ENCODE measurements around the gene SRP72.
"Not testable (repeated sequence)": the region's sequence is repeated elsewhere in the genome, so short reads cannot be mapped to it uniquely, and the experiment has no call there.

Gene SRP72, protein sequence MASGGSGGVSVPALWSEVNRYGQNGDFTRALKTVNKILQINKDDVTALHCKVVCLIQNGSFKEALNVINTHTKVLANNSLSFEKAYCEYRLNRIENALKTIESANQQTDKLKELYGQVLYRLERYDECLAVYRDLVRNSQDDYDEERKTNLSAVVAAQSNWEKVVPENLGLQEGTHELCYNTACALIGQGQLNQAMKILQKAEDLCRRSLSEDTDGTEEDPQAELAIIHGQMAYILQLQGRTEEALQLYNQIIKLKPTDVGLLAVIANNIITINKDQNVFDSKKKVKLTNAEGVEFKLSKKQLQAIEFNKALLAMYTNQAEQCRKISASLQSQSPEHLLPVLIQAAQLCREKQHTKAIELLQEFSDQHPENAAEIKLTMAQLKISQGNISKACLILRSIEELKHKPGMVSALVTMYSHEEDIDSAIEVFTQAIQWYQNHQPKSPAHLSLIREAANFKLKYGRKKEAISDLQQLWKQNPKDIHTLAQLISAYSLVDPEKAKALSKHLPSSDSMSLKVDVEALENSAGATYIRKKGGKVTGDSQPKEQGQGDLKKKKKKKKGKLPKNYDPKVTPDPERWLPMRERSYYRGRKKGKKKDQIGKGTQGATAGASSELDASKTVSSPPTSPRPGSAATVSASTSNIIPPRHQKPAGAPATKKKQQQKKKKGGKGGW

DNA sequence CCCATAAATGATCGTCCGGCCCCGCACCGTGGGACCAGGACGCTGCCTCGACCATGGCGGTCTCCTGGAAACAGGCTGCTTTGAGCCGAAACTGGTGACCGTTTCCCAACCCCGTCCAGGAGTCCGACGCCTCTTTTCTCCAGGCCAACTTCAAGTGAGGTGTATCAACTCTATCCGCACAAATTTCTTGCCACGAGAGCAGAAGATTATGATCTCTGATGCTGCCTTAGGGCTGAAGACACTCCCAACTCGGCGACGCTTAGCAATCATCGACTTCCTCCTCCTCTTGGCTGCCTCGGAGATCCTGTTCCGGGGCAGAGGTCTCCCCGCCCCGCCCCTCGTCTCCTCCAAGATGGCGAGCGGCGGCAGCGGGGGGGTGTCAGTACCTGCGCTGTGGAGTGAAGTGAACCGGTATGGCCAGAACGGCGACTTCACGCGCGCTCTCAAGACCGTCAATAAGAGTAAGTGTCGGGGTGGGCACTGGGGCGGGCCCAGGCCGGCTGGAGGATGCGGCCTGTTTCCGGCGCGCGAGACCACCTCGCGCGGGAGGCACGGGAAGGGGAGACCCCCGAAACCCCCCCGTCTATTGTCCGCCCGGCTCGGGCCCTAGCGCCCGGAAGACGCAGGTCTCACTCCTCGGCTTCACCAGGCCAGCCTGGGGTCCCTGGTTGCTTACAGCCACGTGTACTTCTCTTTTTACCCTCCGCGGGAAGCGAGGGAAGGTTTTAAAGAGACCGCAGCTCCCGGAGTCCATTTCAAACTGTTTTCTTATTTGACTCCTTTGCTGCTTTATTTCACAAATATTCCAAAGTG lies at the start of gene SRP72:
Gene SRP72, plus strand, starts transcription at position 334 of the 813 bp plus-strand sequence. Its CDS starts 19 bp downstream, at position 353.
- DNase-seq = peak; percentile 96

DNA sequence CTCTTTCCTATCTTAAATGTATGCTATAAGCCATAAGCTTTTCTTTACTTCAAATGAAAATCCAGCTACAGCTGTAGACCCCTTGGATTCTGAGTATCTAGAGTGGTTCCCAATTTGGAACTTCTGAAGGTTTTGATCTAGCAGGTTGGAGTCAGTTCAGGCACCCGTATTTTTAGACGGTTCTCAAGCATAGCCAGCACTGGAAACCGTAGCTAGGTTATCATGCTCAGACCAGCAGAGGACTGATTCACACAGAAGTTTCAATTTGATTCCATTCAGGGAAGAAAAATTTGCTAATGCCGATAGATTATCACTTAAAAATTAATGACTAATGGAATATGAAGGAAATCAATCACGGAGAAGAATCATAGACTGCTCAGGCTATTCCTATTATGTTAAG lies 43.2 kb upstream of the SRP72 start:
- no peak for DNase-seq

DNA sequence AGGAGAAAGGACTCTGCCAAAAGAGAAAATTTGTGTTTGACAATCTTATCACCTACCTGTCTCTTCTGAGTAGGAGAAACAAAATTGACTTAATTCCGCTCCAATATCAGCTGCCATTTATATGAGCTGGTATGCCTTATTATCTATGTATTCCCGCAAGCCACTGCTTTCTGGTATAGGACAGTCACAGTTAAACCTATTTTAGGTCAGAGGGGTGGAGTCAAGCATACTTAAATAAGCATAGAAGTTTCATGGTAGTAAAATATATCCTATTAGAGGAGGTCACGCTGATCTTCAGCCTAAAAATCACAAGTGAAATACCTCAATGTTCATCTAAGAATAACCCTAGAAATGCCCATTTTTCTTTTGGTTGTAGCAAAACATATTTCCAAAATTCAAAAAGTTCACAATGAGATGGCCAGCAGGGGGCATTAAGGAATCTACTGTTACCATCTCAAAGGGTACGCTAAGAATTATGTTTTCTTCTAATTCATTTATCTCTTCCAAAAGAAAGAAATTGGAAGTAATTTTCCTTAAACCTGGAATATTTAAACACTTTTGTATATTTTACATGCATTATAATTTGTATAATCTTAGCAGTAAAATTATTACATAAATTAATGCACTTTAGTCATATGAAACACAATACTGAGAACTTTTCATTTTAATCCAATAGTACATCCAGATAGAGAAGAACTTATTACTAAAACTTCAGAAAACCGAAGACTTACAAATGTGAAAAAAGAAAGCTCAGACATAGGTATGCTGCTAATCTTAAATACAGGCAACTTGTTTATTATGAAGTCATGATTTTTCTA lies 42.5 kb upstream of the SRP72 start:
- peak; percentile 75 for DNase-seq

DNA sequence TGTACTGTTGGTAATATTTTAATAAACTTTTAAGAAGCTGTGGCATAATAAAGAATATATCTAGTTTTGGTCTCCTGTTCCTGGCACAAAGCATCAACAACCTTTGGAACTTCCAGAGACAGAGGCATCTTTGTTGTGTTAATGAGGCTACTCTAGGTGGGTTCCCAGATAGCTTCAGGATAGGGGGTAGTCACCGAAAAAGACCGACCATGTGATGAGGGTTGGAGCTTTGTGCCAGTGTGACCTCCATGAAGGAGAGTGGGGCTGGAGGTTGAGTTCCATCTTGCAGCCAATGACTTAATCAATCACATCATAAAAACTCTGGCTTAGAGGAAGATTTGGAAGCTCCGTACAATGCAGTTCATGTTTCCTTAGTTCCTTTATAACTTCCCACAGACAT lies 41.9 kb upstream of the SRP72 start:
- no peak for DNase-seq

DNA sequence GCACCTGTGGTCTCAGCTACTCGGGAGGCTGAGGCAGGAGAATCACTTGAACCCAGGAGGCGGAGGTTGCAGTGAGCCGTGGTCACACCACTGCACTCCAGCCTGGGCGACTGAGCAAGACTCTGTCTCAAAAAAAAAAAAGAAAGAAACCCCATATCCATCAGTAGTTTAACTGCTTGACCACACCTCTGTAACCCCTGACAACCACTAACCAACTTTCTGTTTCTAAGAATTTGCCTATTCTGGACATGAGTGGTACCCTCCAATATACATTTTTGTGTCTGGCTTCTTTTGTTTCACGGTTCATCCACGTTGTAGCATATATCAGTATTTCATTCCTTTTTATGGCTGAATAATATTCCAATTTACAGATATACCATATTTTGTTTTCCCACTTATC lies 41.1 kb upstream of the SRP72 start:
- no peak for DNase-seq

DNA sequence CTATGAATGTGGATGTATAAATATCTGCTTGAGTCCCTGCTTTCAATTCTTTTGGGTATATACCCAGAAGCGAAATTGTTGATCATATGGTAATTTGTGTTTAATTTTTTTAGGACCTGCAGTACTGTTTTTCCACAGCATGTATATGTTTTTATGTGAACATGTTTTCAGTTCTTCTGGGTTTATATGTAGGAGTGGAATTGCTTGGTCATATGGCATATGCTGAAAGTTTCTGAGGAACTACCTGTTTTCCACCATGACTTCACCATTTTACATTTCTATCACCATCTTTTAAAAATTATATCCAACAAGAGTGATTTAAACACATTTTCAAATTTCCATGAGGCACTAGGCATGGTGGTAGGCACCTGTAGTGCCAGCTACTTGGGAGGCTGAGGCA lies 40.2 kb upstream of the SRP72 start:
- no peak for DNase-seq

DNA sequence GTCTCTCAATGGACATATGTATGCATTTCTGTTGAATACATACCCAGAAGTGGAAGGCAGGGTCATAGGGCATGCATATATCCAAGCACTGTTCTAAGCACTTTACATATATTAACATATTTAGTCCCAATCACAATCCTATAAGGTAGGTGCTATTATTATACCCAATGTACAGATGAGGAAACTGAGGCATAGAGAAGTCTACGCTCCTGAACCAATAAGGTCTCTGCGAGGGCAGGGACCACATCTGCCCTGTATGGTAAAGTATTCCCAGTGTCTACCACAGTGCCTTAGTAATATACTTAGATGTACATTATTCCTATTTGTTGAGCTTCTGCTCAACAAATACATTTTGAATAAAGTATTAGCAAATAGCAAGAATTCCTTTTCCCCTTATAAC lies 37.2 kb upstream of the SRP72 start:
- no peak for DNase-seq

DNA sequence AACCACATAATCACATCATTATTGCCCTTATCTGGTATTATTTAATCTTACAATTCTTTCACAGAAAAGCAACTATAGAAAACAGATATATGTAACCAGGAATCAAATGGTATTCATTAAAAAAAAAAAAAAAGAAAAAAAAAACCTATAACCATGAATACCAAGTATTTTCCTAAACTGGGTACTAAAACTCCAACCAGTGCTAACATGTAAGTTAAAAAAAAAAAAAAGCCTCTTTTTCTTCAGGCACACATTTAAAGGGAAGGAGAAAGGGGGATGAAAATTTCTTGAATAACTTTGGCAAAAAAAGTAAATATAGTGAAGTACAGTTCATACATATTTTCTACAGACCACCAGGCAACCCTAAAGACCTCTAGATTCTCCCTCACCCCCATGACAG lies 34.1 kb upstream of the SRP72 start:
- DNase-seq = no peak

DNA sequence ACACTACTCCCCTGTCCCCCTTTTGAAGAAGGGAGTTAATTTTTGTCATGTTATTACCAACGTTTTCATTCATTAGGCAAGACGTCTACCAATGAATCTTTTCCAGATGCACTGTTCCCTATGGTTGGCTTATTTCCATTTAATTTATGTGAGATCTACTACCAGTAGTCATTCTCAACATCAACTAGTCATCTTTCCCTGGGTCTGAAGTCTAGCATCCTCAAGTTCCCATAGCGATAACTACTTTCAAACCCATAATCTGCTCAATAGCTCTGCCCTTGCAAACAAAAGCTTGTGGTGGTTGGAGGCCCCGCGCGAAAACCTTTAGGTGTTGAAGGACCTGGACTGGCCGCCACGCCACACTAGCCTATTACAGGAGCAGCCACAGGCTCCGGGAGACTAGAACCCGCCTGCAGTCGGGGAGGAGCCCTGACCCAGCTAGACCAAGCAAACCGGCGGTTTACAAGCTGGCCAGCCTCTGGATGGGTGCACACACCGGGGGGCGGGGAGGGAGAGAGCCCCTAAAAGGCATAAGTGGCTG lies 32.7 kb upstream of the SRP72 start:
- DNase-seq = peak; percentile 74

DNA sequence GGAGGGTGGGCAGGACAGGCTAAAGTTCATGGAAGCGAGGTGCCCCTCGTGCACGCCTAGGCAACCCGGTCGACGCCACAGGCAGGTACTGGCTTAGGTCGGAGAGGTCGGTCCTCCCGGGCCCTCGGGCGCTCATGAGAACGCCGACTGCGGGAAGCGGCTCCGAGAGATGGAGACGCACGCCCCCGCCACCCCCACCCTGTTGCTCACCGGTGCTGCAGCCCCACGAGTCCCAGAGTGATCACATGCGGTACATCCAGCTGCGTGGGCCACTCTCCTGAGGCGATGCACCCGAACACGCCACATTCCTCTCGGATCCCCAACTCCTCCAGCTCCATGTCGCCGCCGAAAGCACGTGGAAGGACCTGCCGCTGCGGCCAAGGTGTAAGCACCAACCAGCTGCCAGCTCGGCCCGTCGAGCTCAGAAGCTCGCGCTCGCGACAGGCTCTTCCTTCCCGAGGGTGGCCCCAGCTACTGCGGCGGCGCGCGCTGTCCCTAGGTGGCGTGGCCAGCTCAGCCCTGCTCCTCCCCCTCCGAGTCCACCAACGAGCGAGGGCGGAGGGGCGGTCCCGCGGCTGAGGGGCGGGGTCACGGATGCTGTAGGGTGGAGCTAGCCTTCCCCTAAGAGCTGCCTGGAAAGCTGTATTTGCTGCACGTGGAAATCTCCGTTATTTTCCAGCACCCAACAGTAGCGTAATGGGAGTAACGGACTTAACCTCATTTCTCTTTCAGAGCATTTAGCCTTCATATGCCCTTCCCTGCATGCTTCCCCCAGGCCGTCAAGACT lies 32.1 kb upstream of the SRP72 start, which contains the start of gene PPAT:
Gene PPAT, minus strand, starts transcription at position 476 of the 787 bp plus-strand sequence. Its CDS starts 138 bp downstream, at position 338.
- DNase-seq = peak; percentile 98

DNA sequence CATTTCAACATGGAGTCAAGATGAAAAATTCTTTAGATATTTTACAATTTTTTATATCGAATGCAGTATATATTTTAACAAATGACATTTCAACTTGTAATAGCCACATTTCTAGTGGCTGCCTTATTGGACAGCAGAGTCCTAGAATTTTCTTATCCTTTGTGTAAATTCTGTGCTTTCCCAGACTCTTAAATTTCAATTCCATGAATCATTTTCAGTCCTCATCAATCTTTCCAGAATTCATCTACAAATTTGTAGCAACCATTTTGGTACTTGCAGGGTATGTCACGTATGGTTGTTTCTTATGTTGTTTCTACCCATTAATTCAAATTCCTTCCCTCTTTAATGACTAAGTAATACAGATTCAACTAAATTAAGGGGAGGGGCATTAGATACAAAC lies 28.7 kb upstream of the SRP72 start:
- DNase-seq = no peak

DNA sequence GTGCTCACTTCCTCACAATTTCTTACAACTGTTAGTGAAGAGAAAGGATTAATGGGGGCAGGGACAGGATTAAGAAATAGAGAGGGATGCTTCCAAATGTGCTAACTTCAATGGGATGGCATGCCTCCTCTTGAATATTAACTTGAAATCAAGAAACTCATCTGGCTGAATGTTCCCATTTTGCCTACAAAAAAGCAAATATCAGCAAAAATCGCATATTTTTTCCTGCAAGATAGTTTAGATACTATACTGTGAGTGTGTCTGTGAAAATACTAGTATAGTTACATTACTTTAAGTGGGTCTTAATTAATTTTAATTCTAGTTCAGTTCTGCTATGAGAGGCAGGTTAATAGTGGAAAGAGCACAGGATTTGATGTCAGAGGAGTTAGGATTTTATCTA lies 26.4 kb upstream of the SRP72 start:
- DNase-seq = no peak

DNA sequence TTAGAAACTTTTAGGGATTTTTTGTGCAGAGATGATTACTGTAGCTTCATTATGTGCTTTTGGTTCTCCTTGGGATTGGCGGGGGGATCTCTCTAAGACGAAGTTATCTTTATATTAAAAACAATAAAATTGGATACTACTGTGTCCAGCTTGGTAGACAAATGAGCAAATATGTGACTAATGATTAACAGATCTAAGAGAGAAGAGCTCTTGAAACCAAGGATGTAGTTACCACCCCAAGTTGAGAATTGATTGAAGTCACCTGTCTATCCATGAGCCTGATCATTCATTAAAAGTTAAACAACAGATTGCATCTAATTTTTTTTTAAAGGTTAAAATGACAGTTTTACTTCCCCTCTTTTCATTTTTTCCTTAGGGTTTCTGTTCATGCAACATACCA lies 22.7 kb upstream of the SRP72 start:
- DNase-seq = no peak

DNA sequence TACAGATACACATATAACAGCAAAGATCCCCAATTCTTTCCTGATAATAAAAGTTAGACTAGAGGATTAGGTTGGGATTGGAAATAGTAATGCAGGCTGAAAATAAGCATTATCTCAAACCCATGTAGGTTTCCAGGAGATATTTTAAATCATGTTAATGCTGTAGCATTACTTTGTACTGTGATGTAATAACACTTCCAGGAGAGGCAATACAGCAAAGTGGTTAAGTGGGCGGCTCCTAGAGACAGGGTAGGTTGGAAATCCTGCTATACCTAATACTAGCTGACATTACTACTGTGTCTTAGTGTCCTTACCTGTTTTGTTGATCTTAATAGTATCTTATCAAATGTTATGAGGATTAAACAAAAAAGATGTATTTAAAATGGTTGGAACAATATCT lies 21.7 kb upstream of the SRP72 start:
- DNase-seq = peak; percentile 71

DNA sequence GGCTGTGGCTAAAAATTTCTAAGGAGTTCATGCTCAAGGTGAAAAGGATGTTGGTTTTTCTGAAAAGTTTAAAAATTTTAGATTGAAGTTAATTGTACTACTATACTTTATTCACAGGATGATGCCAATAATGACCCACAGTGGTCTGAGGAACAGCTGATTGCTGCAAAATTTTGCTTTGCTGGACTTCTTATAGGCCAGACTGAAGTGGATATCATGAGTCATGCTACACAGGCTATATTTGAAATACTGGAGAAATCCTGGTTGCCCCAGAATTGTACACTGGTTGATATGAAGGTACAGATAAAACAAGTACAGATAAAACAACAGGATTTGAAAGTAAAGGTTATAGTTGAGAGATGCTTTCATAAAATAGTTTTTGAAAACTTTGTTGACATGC lies 19.1 kb upstream of the SRP72 start:
- no peak for DNase-seq

DNA sequence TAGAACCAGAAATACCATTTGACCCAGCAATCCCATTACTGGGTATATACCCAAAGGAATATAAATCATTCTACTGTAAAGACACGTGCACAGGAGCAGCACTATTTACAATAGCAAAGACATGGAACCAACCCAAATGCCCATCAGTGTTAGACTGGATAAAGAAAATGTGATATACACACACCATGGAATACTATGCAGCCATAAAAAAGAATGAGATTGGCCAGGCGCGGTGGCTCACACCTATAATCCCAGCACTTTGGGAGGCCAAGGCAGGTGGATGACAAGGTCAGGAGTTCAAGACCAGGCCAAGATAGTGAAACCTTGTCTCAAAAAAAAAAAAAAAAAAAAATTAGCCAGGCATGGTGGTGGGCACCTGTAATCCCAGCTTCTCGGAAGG lies 17.9 kb upstream of the SRP72 start:
- not testable (repeated sequence) for DNase-seq

DNA sequence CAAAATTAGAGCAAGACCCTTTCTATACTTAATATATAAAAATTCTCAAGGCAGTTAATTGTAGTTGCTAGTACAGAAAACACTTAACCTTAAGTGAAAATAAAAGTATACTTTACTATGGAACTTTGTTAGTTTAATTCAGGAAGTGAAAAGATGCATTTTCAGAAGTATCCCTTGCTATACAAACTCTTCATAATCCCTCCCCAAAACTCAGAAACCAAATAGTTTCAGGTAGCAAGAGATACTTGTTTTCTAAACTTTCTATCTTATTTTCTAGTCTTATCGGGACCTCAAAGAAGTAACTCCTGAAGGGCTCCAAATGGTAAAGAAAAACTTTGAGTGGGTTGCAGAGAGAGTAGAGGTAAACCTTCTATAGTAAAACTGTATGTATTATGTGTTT lies 17.1 kb upstream of the SRP72 start:
- no peak for DNase-seq

DNA sequence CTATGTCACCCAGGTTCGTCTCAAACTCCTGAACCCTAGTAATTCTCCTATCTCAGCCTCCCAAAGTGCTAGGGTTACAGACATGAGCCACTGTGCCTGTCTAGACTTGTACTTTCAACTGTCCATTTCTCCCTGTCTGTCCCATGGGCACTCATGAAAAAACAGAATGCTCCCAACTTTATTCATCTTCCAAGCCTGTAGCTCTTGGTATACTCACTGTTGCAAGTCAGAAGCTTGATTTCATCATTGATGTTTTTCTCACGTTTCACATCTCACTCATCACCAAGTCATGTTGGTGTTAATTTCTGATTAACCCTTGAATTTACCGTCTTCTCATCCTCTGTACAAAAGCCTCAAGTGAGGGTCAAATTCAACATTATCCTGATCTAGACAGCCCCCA lies 7.3 kb upstream of the SRP72 start:
- no peak for DNase-seq

DNA sequence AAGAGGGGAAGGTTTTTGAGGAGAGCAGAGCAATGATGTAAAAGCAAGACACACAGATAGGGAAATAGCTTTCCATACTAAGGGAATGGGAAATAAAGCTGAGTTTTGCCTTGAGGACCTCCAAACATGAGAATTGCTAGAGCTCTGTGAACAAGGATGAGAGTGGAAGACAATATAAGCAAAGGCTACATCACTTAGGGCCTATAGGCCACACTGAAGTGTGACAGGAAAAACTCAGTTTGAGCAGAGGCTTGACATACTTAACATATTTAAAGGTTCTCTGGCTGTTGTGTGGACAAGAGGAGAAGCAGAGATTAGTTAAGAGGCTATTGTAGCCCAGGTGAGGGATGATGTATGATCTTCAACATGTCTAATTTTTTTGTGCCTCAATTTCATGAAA lies 5.3 kb upstream of the SRP72 start:
- no peak for DNase-seq

DNA sequence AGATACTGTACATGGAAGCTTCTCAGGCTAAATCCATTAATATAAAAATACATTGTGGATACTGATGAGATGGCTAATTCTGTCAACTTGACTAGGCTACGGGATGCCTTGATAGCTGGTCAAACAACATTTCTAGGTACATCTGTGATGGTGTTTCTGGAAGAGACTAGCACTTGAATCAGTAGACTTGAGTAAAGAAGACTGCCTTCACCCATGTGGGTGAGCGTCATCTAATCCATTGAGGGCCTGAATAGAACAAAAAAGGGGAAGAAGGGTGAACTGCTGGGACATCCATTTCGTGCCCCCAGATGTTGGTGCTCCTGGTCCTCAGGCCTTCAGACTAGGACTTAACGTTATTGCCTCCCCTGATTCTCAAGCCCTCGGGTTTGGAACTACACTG lies 3.7 kb upstream of the SRP72 start:
- no peak for DNase-seq

DNA sequence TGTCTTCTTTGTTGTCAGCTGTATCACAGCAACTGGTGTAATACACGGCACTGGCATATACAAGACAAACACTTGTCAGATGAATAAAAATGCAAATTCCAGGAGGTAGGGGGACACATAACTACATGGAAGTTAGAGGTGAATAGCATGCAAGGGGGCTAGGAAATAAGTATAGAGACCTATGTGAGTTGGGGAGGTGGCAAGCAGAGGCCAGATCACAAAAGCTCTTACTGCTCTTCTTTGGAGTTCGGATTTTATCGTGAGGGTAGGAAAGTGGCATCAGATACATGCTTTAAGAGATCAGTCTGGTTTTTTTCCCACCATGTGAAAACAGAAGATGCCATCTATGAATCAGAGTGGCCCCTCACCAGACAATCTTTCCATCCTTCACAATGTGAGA lies 2.8 kb upstream of the SRP72 start:
- DNase-seq = no peak

Measured in OCI-M1 (cell line).